Measurements from ENCODE around the gene HRG. TPM values are rescaled to one million over a fixed set of nuclear protein-coding genes. Genes with fewer than 3 reads are reported as not detected.

The HRG gene
- total and polyA plus RNA-seq, 8 donors = not detected

GRCh38 chr3:186624598-186624997 lies 41.2 kb upstream of the HRG start:
- no peaks in the 10 kb centered on the region for H3K9me3 ChIP-seq
- TF ChIP-seq POLR2AphosphoS5 (IDR thresholded peaks at IDR 0.05) (no peak), POLR2A (IDR thresholded peaks at IDR 0.05) (no peak), EP300 (IDR thresholded peaks at IDR 0.05) (no peak)
- TF ChIP-seq, protein P1, sequence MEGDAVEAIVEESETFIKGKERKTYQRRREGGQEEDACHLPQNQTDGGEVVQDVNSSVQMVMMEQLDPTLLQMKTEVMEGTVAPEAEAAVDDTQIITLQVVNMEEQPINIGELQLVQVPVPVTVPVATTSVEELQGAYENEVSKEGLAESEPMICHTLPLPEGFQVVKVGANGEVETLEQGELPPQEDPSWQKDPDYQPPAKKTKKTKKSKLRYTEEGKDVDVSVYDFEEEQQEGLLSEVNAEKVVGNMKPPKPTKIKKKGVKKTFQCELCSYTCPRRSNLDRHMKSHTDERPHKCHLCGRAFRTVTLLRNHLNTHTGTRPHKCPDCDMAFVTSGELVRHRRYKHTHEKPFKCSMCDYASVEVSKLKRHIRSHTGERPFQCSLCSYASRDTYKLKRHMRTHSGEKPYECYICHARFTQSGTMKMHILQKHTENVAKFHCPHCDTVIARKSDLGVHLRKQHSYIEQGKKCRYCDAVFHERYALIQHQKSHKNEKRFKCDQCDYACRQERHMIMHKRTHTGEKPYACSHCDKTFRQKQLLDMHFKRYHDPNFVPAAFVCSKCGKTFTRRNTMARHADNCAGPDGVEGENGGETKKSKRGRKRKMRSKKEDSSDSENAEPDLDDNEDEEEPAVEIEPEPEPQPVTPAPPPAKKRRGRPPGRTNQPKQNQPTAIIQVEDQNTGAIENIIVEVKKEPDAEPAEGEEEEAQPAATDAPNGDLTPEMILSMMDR (IDR thresholded peaks at IDR 0.05) = no peak
- no peaks in the 10 kb centered on the region for H3K36me3 ChIP-seq
- intact Hi-C loops (cut with DNase I; ENCODE audit: low total_unique reads) = no loop called here
- H3K4me3 ChIP-seq = no peak overlapping the region
- no peaks in the 10 kb centered on the region for H3K4me1 ChIP-seq
- peaks cover 0 to 30% (median 4%) of the 10 kb centered on the region in 3 donors for H3K27me3 ChIP-seq
- no peak for DNase-seq
- H3K27ac ChIP-seq = no peak overlapping the region
- WGBS, 5 donors = 76 to 80% (median 77%) methylated on average over 4 of the region's 4 CpGs

DNA sequence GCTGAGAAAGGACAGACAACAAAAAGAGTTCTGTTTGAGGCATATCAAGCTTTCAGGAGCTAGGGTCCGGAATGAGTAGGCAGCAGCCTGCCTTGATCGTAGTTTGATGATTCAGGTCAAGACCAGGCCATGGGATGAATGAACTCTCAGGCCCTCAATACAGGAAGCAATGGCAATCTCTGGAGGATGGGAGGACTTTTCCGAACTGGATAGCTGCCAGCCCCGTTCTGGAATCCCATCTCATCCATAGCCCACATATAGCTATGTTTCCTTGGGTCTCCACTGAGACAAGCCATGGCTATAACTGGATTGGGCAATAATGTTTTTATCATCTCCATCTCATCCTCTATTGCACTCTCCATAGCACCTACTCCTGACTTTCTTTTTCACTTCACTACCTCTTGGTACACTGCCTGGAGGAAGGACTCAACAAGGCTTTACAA lies 40.2 kb upstream of the HRG start:
- Histone ChIP-seq H3K9me3 (no peaks in the 10 kb centered on the region), H3K27ac (no peak overlapping the region), H3K27me3 (peaks cover 0 to 20% (median 0%) of the 10 kb centered on the region in 3 donors), H3K36me3 (no peaks in the 10 kb centered on the region), H3K4me1 (no peaks in the 10 kb centered on the region), H3K4me3 (no peak overlapping the region)
- WGBS, 5 donors = 59 to 76% (median 69%) methylated on average over 4 of the region's 4 CpGs
- TF ChIP-seq EP300 (IDR thresholded peaks at IDR 0.05) (no peak), POLR2AphosphoS5 (IDR thresholded peaks at IDR 0.05) (no peak), POLR2A (IDR thresholded peaks at IDR 0.05) (no peak)
- TF ChIP-seq, protein P1 (IDR thresholded peaks at IDR 0.05) = no peak
- intact Hi-C loops (cut with DNase I; ENCODE audit: low total_unique reads) = no loop called here
- DNase-seq = no peak

DNA sequence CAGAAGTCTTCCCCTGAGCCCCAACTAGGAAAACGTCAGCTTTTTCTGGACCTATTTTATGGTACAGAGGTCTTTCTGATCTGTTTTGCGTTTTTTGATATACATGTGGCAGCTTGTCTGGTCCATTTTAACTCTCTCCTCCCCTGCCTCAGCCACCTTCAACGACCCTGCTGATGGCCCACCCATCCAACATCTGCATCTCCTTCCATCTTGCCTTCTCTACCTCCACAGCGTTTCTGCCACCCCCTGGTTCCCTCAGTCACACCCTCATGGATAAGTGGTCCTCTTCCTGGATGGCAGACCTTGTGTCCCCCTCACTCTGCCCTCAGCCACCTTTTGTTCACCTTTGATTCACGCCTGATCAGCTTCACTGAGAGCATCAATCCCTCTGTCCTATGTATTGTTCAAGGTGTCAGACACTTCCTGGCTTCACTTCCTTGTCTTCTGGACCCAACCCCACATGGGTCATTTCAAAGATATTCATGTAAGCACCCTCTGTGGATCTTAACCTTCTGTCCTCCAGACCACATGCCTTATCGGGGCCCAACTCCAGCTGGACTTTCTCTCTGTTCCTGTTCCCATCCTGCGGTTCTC lies 39.5 kb upstream of the HRG start:
- intact Hi-C loops (cut with DNase I; ENCODE audit: low total_unique reads) = no loop called here
- DNase-seq = no peak
- no peak for TF ChIP-seq POLR2AphosphoS5 (IDR thresholded peaks at IDR 0.05)
- no peak for TF ChIP-seq EP300 (IDR thresholded peaks at IDR 0.05)
- TF ChIP-seq, protein P1 (IDR thresholded peaks at IDR 0.05) = no peak
- TF ChIP-seq POLR2A (IDR thresholded peaks at IDR 0.05) = no peak
- no peaks in the 10 kb centered on the region for H3K36me3 ChIP-seq
- H3K4me3 ChIP-seq = no peak overlapping the region
- H3K27me3 ChIP-seq = peaks cover 0 to 14% (median 0%) of the 10 kb centered on the region in 3 donors
- 64 to 73% (median 69%) methylated on average over 7 of the region's 7 CpGs for WGBS, 5 donors
- H3K9me3 ChIP-seq = no peaks in the 10 kb centered on the region
- no peak overlapping the region for H3K27ac ChIP-seq
- no peaks in the 10 kb centered on the region for H3K4me1 ChIP-seq

DNA sequence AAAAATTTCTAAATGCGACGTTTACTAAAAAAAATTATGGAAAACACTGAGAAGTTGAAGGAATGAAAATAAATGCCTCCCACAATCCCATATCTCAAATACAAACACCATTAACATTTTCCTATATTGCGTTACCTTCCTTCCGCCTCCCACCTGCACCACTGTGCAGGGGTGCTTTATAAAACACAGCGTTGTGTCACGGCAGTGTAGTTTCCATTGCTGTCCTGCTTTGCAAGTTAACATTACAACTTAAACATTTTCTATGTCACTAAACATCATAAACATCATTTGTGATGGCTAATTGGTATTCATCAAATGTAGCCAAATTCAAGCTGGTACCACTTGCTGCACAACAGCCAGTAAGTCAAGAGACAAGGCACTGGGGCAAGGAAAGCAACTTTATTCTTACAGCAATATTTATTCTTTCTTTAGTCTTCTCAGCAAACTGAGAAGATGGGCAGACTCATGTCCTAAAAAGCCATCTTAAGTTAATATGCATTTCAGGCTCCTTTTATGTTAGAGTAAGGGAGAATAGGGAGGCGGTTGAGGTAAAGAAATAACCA lies 37.9 kb upstream of the HRG start:
- no peaks in the 10 kb centered on the region for H3K4me1 ChIP-seq
- no peaks in the 10 kb centered on the region for H3K36me3 ChIP-seq
- 91 to 93% (median 92%) methylated on average over 7 of the region's 7 CpGs for WGBS, 5 donors
- DNase-seq = no peak
- TF ChIP-seq POLR2A (IDR thresholded peaks at IDR 0.05) (no peak), POLR2AphosphoS5 (IDR thresholded peaks at IDR 0.05) (no peak), EP300 (IDR thresholded peaks at IDR 0.05) (no peak)
- TF ChIP-seq, protein P1 (IDR thresholded peaks at IDR 0.05) = no peak
- no peak overlapping the region for H3K4me3 ChIP-seq
- H3K27ac ChIP-seq = no peak overlapping the region
- peaks cover 0 to 9% (median 0%) of the 10 kb centered on the region in 3 donors for H3K27me3 ChIP-seq
- H3K9me3 ChIP-seq = no peaks in the 10 kb centered on the region
- intact Hi-C loops (cut with DNase I; ENCODE audit: low total_unique reads) = no loop called here
